ENCODE measurements around the gene PRDM11. TPM values are rescaled to one million over a fixed set of nuclear protein-coding genes. Genes with fewer than 3 reads are reported as not detected.

PRDM11 gene
- total RNA-seq, 1 experiment from 2014 or later: 8.3 TPM

DNA sequence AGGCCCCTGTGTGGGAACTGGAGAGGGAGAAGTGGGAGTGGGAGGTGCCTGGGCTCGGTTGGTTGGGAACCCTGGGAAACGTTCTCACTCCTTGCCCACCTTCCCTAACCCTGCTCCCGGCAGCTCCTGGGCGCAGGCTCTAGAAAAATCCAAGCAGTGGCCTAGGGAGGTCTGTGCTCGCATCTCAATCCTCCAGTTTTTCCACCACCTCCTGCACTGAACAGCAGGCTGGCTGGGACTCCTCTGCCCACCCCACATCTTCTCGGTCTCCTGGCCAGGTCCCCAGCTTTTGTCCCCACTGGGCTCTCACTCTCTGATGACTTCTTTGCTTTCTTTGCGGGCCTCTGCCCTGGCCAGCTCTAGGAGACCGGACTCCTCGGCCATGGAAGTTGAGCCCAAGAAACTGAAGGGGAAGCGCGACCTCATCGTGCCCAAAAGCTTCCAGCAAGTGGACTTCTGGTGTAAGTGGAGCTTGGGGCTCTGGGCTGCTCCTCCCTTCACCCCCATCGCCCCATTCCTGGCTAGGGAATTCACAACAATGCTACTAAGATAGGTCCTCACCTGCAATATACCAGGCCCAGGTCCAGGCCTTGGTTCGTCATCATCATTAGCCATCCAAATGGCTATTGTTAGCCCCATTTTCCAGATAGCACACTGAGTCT, 35.6 kb downstream of the PRDM11 start:
- Mint-ChIP-seq H3K27ac (no peak overlapping the region), H3K9me3 (no peaks in the 10 kb centered on the region), H3K27me3 (ENCODE audit: low read depth) (peaks cover 9% of the 10 kb centered on the region; the same call in 1 of the 2 replicates), H3K4me1 (peaks cover 10% of the 10 kb centered on the region), H3K36me3 (no peaks in the 10 kb centered on the region), H3K4me3 (peak overlapping the region; percentile 53; the same call in 1 of the 2 replicates)
- ChIA-PET CTCF (interaction anchor here (0.9 to 5.2 kb wide), 23 partner anchors 8 to 590 kb away, joined by 3 to 39 read pairs (median 5); no protein-coding TSS in a partner anchor), POLR2A (interaction anchor here (0.6 kb wide), 1 partner anchor 149 kb away, joined by 3 read pairs; no protein-coding TSS in a partner anchor)
- no peak for ATAC-seq
- no peak for DNase-seq (ENCODE audit: low spot score)
- TF ChIP-seq E2F5 (CRISPR knock-in tag; IDR thresholded peaks at IDR 0.05): no peak
- TF ChIP-seq SOX15 (CRISPR knock-in tag; IDR thresholded peaks at IDR 0.05): no peak
- no peak for TF ChIP-seq MYBL2 (CRISPR knock-in tag; IDR thresholded peaks at IDR 0.05)
- TF ChIP-seq, protein P1, sequence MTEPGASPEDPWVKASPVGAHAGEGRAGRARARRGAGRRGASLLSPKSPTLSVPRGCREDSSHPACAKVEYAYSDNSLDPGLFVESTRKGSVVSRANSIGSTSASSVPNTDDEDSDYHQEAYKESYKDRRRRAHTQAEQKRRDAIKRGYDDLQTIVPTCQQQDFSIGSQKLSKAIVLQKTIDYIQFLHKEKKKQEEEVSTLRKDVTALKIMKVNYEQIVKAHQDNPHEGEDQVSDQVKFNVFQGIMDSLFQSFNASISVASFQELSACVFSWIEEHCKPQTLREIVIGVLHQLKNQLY (CRISPR knock-in tag; IDR thresholded peaks at IDR 0.05): no peak
- no peak for TF ChIP-seq ZNF219 (CRISPR knock-in tag; IDR thresholded peaks at IDR 0.05; ENCODE audit: borderline replicate concordance)
- TF ChIP-seq, protein P2, sequence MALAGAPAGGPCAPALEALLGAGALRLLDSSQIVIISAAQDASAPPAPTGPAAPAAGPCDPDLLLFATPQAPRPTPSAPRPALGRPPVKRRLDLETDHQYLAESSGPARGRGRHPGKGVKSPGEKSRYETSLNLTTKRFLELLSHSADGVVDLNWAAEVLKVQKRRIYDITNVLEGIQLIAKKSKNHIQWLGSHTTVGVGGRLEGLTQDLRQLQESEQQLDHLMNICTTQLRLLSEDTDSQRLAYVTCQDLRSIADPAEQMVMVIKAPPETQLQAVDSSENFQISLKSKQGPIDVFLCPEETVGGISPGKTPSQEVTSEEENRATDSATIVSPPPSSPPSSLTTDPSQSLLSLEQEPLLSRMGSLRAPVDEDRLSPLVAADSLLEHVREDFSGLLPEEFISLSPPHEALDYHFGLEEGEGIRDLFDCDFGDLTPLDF (CRISPR knock-in tag; IDR thresholded peaks at IDR 0.05): no peak
- TF ChIP-seq, protein P3, sequence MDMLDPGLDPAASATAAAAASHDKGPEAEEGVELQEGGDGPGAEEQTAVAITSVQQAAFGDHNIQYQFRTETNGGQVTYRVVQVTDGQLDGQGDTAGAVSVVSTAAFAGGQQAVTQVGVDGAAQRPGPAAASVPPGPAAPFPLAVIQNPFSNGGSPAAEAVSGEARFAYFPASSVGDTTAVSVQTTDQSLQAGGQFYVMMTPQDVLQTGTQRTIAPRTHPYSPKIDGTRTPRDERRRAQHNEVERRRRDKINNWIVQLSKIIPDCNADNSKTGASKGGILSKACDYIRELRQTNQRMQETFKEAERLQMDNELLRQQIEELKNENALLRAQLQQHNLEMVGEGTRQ (CRISPR knock-in tag; IDR thresholded peaks at IDR 0.05): no peak
- TF ChIP-seq, protein P4, sequence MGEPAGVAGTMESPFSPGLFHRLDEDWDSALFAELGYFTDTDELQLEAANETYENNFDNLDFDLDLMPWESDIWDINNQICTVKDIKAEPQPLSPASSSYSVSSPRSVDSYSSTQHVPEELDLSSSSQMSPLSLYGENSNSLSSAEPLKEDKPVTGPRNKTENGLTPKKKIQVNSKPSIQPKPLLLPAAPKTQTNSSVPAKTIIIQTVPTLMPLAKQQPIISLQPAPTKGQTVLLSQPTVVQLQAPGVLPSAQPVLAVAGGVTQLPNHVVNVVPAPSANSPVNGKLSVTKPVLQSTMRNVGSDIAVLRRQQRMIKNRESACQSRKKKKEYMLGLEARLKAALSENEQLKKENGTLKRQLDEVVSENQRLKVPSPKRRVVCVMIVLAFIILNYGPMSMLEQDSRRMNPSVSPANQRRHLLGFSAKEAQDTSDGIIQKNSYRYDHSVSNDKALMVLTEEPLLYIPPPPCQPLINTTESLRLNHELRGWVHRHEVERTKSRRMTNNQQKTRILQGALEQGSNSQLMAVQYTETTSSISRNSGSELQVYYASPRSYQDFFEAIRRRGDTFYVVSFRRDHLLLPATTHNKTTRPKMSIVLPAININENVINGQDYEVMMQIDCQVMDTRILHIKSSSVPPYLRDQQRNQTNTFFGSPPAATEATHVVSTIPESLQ (CRISPR knock-in tag; IDR thresholded peaks at IDR 0.05): no peak
- TF ChIP-seq TCF7 (CRISPR knock-in tag; IDR thresholded peaks at IDR 0.05; ENCODE audit: low read depth): no peak
- no peak for TF ChIP-seq ZBTB43 (CRISPR knock-in tag; IDR thresholded peaks at IDR 0.05)
- no peak for TF ChIP-seq AR (CRISPR knock-in tag; IDR thresholded peaks at IDR 0.05)
- TF ChIP-seq ZNF671 (CRISPR knock-in tag; IDR thresholded peaks at IDR 0.05): no peak
- no peak for TF ChIP-seq NR1H2 (CRISPR knock-in tag; IDR thresholded peaks at IDR 0.05)
- TF ChIP-seq ATF3 (CRISPR knock-in tag; conservative IDR thresholded peaks at IDR 0.05): no peak
- TF ChIP-seq, protein P5, sequence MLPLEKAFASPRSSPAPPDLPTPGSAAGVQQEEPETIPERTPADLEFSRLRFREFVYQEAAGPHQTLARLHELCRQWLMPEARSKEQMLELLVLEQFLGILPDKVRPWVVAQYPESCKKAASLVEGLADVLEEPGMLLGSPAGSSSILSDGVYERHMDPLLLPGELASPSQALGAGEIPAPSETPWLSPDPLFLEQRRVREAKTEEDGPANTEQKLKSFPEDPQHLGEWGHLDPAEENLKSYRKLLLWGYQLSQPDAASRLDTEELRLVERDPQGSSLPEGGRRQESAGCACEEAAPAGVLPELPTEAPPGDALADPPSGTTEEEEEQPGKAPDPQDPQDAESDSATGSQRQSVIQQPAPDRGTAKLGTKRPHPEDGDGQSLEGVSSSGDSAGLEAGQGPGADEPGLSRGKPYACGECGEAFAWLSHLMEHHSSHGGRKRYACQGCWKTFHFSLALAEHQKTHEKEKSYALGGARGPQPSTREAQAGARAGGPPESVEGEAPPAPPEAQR (CRISPR knock-in tag; IDR thresholded peaks at IDR 0.05): no peak
- TF ChIP-seq PRDM15 (CRISPR knock-in tag; IDR thresholded peaks at IDR 0.05): no peak
- no peak for TF ChIP-seq ETV6 (CRISPR knock-in tag; IDR thresholded peaks at IDR 0.05)
- no peak for TF ChIP-seq KAT7 (CRISPR knock-in tag; IDR thresholded peaks at IDR 0.05; ENCODE audit: borderline replicate concordance)
- TF ChIP-seq ZNF423 (CRISPR knock-in tag; IDR thresholded peaks at IDR 0.05): no peak
